Activated T-helper 9 cell treated with anti-CD3 and anti-CD28 coated beads, Interleukin-2, amount 50 U/mL, for 16 hours (primary cell): Measurements from ENCODE around the gene POLR2H.
A peak's percentile ranks its signal among the peaks of the same experiment; 100 is the strongest.

Experiments
- DNase-seq: peaks from one replicate; pipeline ENCODE4 v3.0.0-alpha.2; 2020; ENCODE audit warnings: low read depth

The POLR2H gene

DNA sequence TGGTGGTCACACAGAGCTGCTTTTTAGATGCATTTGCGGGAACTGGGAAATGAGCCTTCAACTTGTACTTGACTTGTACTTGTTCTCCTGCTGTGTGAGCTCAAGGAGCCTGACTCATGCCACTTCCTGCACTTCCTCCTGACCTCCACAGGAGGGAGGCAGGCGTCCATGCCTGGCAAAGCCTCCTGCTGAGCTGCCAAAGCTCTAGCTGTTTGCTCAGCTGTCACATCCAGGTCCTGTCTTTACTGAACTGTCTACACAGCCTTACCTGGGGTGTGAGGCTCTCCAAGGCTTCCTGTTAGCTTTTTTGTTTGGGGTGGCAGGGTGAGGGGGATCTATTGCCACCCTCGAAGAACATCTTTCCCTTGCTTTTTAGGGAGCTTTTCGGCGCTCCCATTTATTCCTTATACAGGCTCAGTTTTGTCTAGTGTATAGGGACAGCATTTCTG, 10.1 kb downstream of the POLR2H start:
- DNase-seq, result peak; percentile 39

DNA sequence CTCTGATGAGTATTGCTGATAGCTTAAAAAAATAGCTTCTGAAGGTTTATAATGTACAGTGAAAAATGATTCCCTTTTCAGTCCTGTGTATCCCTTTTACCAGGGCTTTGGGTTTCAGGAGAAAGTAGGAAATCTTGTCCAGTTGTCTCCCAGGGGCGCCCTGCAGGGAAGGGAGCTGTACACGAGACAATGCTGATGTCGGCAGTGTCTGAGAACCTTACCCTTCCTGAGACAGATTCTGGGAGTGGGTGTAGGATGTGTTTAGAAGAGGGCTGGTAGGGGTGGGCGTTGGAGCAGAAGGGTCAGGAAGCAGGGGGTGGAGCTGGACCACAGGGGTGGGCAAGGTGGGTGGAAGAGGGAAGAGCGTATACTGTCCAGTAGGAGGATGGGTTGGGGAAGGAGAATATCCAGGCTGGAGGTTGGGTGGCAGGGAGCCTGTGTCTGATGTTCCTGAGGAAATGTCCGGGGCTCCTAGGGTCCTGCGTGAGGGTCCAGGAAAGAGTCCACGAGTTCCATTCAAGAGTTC, 10.8 kb downstream of the POLR2H start:
- no peak for DNase-seq

DNA sequence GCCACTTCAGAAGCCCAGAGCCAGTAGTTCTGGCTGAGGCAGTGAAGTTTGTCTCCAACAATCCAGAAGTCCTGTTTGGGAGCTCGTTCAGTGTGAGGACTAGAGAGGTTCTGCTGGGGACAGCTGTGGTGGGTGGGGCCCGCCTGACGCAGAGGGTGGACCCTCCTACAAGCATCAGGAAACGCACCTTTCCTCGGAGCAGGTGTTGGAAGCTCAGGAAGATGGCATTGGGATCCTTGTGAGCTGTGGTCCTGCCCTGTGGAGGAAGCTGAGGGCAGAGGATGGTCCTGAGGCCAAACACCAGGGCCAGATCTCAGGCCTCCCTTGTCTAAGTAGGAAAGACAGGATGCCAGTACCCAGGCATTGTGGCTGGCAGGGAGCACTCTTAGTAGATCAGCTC, 11.4 kb downstream of the POLR2H start:
- DNase-seq, result no peak

DNA sequence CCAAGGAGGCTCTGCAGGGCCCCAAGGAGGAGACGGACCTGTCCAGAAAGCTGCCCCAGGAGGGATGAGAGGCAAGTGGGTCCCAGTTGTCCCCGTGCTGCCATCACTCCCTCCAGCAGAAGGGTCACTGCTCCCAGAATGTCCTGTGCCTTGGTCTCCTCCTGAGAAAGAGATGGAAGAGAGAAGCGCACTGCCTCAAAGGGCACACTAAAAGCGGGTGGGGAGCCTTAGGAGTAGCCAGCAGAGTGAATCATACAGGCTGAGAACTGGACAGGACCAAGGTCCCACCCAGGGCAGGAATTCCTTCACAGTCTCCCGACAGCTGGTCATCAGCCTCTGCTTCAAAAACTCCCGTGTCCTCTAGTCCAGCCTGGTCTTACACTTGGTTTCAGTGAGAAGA, 11.9 kb downstream of the POLR2H start:
- no peak for DNase-seq

DNA sequence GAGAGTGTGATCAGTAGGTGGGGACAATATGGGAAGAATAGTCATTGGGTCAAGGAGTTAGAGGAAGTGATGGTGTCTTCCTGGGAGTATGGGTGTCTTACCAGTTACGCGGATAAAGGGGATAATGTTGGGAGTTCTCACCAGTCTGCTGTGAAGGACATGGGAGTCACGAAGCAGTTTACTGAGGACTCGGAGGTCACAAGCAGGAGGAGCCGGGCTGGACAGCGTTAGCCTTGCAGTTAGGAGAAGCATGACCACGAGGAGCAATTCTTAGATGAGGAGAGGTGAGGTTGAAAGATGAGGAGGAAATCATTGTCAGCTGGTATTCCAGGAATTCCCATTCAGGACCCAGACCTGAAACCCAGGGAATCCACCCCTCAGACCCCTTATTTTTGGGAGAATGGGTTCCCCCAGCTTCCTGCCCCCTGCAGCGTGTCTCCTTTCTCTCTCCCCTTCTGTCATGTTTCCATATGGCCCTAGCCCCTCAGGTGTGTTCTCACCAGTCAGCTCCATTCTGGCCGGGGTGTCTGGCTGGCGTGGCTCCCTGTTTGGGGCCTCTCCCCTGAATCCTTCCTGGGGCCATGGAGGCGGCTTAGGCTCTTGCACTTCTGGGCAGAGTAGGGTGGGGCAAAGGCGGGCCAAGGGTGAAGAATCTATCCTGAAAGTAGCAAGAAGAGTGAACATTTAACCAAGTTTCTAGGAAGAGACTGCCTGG, 14.4 kb downstream of the POLR2H start:
- no peak for DNase-seq

DNA sequence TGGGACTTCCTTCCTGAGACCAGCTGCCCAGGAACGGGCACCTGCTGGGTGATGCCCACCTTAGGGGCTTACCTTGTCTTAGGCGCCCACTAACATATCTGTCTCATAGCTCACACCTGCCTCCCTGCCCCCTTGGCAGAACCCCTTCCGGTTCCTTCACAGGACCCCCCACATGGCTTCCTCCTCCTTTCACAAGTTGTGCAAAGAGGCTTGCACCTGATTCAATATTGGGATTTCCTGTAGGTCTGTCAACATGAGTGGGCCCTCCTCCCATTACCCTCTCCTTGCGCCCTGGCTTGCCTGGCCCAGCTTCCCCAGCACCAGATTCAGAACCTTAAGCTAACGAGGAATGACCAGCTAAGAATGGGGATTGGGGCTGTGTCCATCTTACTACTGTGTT, 15.9 kb downstream of the POLR2H start:
- DNase-seq, result no peak

DNA sequence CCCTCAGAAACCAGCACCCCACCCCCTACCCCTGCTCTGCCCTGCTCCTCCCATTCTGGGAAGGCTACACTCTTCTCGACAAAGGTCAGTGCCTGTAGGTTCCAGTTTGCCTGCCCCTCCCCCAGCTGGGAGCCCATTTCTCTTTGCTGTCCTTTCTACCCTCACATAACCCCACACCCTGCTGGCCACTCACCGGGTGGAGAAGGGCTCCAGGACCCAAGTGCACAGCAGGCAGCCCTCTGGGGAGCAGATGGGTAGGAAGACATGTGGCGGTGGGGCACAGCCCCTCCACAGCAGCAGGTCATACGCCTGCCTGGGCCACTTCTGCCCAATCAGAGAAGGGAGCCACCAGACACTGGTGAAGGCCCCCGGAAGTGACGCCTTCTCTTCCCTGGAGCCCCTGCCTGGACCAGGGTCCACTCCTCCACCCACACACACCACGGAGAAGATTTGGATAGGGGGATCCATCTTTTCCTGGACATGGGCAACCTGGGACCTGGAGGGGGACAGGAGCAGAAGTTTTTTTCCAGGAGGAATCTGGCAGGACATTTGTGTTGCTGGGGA, 16.5 kb downstream of the POLR2H start, which contains the start of gene THPO:
Gene THPO (minus strand): TSS at position 326 of the 564 bp plus-strand sequence. CDS start 1,948 bp downstream, outside the sequence.
- DNase-seq, result no peak

DNA sequence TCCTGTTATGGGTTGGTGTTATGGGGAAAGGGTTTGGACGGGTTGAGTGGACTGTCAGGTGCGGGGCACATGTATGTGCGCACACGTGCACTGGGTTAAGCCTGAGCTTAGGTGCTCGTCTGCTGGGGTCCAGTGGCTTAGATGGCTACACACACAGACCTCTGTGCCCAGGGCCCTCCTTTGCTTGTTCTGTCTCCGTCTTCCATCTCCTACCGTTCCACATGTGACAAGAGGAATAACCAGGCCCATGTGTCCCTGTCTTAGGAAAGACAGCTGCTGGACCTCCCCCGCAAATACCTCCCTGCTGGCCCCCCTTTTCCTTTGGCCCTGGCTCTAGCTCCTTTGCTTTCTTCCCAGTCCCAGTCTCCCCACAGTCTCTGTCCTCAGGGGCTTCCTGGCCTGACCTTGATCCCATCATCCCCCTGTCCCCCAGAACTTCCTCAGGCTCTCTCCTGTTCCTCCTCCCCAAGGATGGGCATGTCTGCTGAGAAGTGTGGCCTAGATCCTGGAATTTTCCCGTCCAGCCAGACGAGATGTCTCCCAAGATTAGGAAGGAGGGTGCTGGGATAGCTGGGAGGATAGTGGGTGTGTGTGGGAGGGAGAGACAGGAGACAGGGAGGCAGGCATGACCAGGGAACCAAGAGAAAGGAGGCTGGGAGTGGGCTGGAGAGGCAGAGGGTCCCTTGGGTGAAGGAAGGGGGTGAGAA, 17.3 kb downstream of the POLR2H start:
- DNase-seq, result no peak

DNA sequence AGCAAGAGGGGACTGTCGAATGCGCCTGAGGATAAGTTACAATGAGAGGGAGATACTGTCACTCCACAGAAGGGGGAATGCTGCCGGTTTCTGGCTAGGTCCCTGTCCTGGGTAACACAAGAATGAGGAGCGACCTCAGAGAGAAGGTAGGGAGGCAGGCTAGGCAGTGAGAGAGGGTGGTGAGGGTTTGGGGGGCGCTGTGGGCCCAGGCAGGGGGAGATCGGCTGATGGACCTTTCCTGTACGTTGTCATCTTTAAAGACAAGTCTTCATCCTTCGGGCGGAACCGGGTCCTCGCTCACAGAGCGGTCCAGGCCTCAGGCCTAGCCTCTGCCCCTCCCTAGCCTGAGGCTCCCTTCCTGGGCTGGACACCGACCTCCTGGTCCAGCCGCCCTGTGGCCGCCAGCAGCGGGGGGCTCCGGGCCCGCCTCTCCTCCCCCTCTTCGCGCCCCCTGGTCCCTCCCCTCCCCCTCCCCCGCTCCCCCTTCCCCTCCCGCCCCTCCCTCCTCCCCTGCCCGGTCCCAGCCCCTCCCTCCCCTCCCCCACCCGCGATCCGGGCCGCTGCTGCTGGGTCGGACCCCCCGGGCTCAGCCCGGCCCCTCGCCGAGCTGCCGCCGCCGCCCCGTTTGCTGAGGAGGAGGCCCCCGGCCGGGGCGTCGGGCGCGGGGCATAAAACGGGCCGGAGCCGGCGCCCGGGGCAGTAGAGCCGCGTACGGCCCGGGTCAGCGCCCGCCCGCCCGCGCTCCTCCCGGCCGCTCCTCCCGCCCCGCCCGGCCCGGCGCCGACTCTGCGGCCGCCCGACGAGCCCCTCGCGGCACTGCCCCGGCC, 18.1 kb downstream of the POLR2H start, which contains the start of gene CHRD:
Gene CHRD (plus strand): TSS at position 697 of the 827 bp plus-strand sequence. CDS start 265 bp downstream, outside the sequence.
- DNase-seq, result no peak

DNA sequence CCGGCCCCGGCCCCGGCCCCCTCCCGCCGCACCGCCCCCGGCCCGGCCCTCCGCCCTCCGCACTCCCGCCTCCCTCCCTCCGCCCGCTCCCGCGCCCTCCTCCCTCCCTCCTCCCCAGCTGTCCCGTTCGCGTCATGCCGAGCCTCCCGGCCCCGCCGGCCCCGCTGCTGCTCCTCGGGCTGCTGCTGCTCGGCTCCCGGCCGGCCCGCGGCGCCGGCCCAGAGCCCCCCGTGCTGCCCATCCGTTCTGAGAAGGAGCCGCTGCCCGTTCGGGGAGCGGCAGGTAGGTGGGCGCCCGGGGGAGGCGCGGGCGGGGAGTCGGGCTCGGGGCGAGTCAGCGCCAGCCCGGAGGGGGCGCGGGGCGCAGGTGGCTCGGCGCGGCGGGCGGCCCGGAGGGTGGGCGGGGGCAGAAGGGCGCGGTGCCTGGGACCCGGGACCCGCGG, 18.7 kb downstream of the POLR2H start:
- DNase-seq, result no peak

DNA sequence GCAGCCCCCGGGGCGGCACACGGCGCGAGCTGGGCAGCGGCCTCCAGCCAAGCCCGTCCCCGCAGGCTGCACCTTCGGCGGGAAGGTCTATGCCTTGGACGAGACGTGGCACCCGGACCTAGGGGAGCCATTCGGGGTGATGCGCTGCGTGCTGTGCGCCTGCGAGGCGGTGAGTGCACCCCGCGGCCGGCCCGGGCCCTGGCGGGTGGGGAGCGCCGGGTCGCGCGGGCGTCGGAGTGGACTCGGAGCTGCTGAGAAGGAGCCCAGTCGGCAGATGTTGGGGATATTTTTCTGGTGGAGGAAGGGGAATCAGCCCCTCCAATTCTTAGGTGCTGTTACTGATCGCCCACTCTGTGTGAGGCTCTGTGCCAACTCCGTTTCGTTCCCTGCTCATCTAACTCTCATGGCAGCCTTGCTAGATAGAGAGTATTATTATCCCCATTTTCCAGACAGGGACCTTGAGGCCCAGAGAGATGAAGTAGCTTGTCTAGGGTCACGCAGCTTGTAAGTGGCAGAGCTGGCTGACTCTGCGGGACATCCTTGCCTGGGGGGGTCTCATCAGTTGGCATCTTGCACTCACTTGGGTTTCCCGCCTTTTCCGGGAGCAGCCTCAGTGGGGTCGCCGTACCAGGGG, 19.2 kb downstream of the POLR2H start:
- no peak for DNase-seq

DNA sequence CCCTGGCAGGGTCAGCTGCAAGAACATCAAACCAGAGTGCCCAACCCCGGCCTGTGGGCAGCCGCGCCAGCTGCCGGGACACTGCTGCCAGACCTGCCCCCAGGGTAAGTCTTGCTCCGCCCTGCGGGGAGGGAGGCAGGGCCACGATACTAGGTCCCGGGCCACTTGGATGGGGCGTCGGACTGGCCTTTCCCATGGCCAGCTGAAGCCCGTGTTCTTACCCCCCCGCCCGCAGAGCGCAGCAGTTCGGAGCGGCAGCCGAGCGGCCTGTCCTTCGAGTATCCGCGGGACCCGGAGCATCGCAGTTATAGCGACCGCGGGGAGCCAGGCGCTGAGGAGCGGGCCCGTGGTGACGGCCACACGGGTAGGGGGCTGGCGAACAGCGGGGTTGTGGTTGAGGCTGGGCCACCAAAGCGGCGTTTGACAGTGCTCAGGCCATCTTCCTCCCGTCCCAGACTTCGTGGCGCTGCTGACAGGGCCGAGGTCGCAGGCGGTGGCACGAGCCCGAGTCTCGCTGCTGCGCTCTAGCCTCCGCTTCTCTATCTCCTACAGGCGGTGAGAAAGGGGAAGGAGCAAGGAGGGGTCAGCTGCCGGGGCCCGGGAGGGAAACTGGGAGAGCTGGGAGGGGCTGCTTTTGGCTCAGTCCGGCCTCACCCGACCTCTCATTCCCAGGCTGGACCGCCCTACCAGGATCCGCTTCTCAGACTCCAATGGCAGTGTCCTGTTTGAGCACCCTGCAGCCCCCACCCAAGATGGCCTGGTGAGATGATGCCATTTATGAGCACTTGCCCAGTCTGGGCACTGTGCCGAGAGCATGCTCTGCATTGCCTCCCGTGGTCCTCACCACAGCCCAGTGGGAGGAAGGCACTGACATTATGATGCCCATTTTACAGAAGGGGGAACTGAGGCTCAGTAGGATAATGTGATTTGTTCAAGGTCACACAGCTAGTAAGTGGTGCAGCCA, 20.0 kb downstream of the POLR2H start:
- DNase-seq, result no peak

DNA sequence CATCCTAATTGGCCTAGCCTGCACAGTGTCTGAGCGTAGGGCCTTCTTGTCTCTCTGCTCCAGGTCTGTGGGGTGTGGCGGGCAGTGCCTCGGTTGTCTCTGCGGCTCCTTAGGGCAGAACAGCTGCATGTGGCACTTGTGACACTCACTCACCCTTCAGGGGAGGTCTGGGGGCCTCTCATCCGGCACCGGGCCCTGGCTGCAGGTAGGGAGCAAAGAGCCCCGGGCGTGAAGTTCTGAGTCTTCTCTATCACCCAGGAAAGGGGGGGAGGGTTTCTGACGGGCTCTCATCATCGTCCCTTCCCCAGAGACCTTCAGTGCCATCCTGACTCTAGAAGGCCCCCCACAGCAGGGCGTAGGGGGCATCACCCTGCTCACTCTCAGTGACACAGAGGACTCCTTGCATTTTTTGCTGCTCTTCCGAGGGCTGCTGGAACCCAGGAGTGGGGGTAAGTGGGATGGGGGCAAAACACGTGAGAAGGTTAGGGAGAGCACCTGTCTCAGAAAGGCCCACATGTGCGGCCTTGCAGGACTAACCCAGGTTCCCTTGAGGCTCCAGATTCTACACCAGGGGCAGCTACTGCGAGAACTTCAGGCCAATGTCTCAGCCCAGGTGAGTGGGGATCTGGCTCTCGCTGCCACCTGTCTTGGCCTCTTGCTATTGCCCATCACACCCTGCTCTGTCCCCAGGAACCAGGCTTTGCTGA, 21.0 kb downstream of the POLR2H start:
- DNase-seq, result no peak

DNA sequence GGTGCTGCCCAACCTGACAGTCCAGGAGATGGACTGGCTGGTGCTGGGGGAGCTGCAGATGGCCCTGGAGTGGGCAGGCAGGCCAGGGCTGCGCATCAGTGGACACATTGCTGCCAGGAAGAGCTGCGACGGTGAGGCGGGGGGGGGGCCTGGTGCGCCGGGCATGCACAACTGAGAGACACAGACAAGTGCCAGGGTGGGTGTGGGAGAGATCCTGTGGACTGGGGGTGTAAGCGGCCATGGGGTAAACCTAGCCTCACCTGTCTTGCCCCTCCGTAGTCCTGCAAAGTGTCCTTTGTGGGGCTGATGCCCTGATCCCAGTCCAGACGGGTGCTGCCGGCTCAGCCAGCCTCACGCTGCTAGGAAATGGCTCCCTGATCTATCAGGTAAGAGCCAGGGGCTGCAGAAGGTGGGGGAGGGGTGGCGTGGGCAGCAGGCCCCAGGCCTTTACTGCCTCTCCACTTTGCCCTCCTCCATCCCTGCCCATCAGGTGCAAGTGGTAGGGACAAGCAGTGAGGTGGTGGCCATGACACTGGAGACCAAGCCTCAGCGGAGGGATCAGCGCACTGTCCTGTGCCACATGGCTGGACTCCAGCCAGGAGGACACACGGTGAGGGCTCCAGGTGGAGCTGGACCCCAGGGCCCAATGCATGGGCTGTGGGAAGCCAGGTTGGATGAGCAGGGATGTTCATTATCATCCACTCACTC, 21.7 kb downstream of the POLR2H start:
- DNase-seq, result no peak

DNA sequence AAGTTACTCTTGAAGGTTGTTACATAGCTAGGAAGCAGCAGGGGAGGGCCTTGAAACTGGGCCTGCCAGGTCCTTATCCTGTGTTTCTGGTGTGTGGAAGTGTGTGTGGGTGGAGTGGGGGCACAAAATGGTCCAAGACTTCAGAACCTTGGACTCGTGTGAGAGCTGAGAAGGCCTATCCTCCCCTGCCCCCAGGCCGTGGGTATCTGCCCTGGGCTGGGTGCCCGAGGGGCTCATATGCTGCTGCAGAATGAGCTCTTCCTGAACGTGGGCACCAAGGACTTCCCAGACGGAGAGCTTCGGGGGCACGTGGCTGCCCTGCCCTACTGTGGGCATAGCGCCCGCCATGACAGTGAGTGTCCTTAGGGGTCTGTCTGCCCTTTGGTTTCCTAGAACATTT, 22.8 kb downstream of the POLR2H start:
- DNase-seq, result no peak

DNA sequence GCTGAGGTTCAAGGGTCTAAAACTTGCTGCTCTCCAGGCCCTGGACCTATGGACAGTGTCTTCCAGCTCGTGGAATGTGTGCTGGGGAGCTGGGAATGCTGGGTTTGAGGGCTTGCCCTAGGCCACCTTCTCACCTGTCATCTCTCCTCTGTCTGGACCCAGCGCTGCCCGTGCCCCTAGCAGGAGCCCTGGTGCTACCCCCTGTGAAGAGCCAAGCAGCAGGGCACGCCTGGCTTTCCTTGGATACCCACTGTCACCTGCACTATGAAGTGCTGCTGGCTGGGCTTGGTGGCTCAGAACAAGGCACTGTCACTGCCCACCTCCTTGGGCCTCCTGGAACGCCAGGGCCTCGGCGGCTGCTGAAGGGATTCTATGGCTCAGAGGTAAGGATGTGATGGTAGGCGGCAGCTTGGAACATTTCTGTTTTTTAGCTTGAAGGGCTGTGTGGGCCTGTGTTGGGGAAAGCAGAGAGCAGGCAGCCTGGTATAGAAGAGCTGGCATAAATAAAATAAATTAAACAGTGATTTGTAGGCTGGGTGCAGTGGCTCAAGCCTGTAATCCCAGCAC, 23.4 kb downstream of the POLR2H start:
- no peak for DNase-seq

DNA sequence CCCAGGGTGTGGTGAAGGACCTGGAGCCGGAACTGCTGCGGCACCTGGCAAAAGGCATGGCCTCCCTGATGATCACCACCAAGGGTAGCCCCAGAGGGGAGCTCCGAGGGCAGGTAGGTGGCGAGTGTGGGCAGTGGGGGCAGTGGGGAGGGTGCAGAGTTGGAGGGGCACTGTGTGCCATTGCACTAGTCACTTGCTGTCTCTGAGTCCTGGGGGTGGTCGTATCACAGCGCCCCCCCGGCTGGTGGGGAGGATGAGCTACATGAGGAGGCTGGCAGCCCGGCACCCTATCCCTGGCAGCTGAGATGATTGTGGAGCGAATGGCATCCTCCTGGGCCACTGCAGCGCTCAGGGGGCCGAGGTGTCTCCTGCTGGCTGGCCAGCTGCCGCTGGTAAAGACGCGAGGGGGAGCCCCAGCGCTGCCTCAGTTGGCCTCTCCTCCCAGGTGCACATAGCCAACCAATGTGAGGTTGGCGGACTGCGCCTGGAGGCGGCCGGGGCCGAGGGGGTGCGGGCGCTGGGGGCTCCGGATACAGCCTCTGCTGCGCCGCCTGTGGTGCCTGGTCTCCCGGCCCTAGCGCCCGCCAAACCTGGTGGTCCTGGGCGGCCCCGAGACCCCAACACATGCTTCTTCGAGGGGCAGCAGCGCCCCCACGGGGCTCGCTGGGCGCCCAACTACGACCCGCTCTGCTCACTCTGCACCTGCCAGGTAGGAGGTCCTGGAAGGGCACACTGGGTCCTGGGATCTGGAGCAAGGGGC, 24.7 kb downstream of the POLR2H start:
- DNase-seq, result no peak
